Neural crest cell (in vitro differentiated cells): ENCODE results near the gene SYT15B. TPM values are rescaled to one million over a fixed set of nuclear protein-coding genes. Genes with fewer than 3 reads are reported as not detected.
"Not testable (repeated sequence)": the region's sequence is repeated elsewhere in the genome, so short reads cannot be mapped to it uniquely, and the experiment has no call there.

Experiments
- DNase-seq: peaks from one replicate; pipeline ENCODE4 v3.0.0; 2021; ENCODE audit warnings: low read depth, mixed read lengths, low spot score
- H3K27ac Mint-ChIP-seq: one replicate; pipeline ENCODE4 v1.8.0; 2021; ENCODE audit warnings: mild to moderate bottlenecking, mixed read lengths; ENCODE audit not compliant: unreplicated experiment
- H3K27me3 Mint-ChIP-seq: 2 replicates; pipeline ENCODE4 v1.8.0; 2021; ENCODE audit warnings: low read depth, mild to moderate bottlenecking, mixed read lengths
- H3K36me3 Mint-ChIP-seq: 2 replicates; pipeline ENCODE4 v1.8.0; 2021; ENCODE audit warnings: low read depth, mild to moderate bottlenecking, mixed read lengths
- H3K4me1 Mint-ChIP-seq: 2 replicates; pipeline ENCODE4 v1.8.0; 2021; ENCODE audit warnings: mixed read lengths
- H3K4me3 Mint-ChIP-seq: one replicate; pipeline ENCODE4 v1.8.0; 2021; ENCODE audit warnings: mild to moderate bottlenecking, mixed read lengths
- H3K9me3 Mint-ChIP-seq: 2 replicates; pipeline ENCODE4 v1.8.0; 2021; ENCODE audit warnings: mixed read lengths
- total RNA-seq: library from RNA; stranded (reverse); gene quantifications from 2 replicates; pipeline ENCODE4 v1.2.1, GENCODE V29; 2021

The SYT15B gene
- total RNA-seq, 1 donor from 2014 or later, result 0.12 TPM

DNA sequence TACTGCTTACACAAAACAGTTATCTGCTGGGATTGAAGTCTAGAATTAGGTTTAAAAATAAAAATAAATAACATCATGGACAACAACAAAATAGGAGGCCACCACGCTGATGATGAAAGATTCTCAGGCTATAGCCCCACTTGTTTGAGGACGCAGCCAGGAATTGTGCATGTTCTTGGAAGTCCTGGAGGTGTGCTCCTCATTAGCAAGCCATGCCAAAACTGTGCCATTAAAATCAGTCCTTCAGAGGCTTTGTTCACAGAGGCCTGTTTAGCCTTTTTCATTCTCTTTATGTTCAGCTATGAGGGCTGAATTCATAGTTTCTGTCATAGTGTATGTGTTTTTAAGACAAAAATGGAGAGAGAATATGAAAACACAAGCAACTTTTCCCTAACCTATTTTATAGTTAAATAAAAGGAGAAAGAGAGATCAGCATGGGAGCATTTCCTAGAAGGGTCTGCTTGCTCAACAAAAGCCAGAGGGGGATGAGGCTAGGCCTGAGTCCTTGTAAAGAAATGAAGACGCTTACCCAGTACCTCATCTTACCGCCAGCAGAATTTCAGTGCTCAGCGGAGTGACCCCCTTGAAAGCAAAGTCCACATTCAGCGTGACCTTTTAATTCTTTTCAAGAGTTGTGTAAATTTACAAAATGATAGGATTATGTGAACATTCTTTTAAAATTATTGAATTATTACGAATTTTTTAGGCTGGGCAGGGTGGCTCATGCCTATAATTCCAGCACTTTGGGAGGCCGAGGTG lies 46.2 kb downstream of the SYT15B start:
- H3K4me1 Mint-ChIP-seq, H3K27me3 Mint-ChIP-seq, DNase-seq, H3K27ac Mint-ChIP-seq, H3K9me3 Mint-ChIP-seq, H3K4me3 Mint-ChIP-seq, H3K36me3 Mint-ChIP-seq: not testable (repeated sequence)

Other genes starting within 250 kb of the SYT15B start
- gene AGAP9, start 240.0 kb downstream of the SYT15B start, total RNA-seq, result 12.2 and 12.8 TPM in 2 replicates
- not detected in 2 replicates for gene NPY4R2, start 155.1 kb upstream of the SYT15B start, total RNA-seq
- not detected in 2 replicates for gene FAM25C, start 236.2 kb upstream of the SYT15B start, total RNA-seq